Gastroesophageal sphincter (tissue), 3 donors: Measurements from ENCODE around the gene ZNF540.

ENCODE experiments used
- POLR2A ChIP-seq, 2 donors: fragments of 450-650 bp; IDR thresholded peaks; one replicate each; pipeline ENCODE4 v1.6.1; 2017; ENCODE audit warnings: antibody characterized with exemption in 2 of 2, mild to moderate bottlenecking in 2 of 2, moderate library complexity in 1 of 2
- TF ChIP-seq, protein P1 (sequence below), 4 experiments: fragments of 200-600 bp in 2 of 4; fragments of 450-650 bp in 2 of 4; sonication (generic) in 1 of 4; IDR thresholded peaks; one replicate each; pipeline ENCODE4 v1.5.1; 2017 to 2019; ENCODE audit warnings: antibody characterized with exemption in 4 of 4, mild to moderate bottlenecking in 2 of 4, moderate library complexity in 2 of 4

DNA sequence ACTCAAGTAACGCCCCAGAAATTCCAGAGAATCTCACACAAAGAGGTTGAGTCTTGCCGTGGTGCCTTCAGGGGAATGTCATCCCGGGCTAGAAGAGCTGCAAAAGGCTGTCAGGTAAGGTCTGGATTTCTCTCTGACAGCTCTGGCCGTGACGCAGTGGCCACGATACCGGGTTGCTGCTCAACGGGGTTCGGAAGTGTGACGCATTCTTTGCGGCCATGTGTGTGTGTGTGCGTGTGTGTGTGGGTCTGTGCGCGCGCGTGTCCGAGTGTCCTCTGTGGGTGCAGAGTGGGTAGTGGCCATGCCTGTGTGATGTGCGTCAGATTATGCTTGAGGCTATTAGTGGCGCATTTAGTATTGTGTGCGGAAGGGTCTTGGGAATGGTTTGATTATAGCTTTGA lies 306 bp downstream of the ZNF540 start:
- TF ChIP-seq, protein P1, sequence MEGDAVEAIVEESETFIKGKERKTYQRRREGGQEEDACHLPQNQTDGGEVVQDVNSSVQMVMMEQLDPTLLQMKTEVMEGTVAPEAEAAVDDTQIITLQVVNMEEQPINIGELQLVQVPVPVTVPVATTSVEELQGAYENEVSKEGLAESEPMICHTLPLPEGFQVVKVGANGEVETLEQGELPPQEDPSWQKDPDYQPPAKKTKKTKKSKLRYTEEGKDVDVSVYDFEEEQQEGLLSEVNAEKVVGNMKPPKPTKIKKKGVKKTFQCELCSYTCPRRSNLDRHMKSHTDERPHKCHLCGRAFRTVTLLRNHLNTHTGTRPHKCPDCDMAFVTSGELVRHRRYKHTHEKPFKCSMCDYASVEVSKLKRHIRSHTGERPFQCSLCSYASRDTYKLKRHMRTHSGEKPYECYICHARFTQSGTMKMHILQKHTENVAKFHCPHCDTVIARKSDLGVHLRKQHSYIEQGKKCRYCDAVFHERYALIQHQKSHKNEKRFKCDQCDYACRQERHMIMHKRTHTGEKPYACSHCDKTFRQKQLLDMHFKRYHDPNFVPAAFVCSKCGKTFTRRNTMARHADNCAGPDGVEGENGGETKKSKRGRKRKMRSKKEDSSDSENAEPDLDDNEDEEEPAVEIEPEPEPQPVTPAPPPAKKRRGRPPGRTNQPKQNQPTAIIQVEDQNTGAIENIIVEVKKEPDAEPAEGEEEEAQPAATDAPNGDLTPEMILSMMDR (IDR thresholded peaks at IDR 0.05): no peak
- peak in 1 of 2 donors; percentile 2 for TF ChIP-seq POLR2A (IDR thresholded peaks at IDR 0.05)
